HG03460 (cell line): ENCODE measurements around the gene CHPF.

Source experiments
- ATAC-seq: cut with Tn5 transposase; IDR thresholded peaks from one replicate; pipeline ENCODE4 v1.9.1; 2021; ENCODE audit not compliant: unreplicated experiment

Gene CHPF

DNA sequence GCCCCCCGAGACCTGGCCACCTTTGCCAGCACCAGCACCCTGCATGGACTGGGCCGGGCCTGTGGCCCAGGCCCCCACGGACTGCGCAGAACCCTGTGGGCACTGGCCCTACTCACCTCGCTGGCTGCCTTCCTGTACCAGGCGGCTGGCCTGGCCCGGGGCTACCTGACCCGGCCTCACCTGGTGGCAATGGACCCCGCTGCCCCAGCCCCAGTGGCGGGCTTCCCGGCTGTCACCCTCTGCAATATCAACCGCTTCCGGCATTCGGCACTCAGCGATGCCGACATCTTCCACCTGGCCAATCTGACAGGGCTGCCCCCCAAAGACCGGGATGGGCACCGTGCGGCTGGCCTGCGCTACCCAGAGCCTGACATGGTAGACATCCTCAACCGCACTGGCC is 28.8 kb downstream of the CHPF start:
- no peak for ATAC-seq

DNA sequence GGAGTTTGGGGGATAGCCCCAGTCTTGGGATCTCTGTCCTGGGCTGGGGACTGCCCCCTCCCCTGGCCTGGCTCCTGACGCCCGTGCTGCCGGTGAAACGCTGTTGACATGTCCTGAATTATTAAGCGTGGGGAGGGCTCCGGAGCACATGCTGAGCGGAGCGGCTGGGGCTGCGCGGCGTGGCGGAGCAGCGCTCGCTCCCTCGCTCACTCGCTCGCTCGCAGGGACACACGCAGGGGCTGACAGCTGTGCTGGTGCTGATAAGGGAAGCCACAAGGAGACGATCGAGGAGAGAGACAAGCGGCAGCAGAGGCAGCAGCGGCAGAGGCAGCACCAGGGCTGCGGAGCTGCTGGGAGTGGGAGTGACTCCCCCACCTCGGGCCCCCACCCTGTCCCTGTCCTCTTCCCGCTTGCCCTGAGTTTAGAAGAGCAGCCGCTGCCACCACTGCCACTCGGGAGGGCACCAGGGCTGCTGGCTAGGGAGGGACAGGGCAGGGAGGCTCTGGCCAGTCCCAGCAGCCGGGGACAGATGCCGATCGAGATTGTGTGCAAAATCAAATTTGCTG is 29.3 kb downstream of the CHPF start, which contains the start of gene ASIC4:
ASIC4 (plus strand) TSS at position 287 of the 566 bp plus-strand sequence; CDS start at position 530, 243 bp downstream.
- no peak for ATAC-seq

DNA sequence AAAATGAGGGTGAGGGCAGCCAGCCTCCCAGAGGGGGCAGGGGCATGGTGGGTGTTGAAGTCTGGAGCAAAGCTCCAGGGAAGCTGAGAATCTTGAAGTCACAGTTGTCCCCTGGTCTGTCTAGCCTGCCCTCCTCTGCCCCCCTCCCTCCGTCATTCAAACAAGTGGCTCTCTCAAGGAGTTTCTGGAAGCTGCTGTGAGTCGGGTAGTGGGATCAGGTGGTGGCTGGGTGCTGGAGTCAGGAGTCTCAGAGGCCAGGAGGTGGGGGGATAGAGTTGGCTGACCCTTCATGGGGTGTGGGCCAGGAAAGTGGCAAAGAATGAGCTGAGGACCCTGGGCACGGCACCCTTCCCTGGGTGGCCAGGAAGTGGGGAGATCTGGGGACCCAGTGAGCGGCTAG is 29.8 kb downstream of the CHPF start:
- ATAC-seq: no peak

DNA sequence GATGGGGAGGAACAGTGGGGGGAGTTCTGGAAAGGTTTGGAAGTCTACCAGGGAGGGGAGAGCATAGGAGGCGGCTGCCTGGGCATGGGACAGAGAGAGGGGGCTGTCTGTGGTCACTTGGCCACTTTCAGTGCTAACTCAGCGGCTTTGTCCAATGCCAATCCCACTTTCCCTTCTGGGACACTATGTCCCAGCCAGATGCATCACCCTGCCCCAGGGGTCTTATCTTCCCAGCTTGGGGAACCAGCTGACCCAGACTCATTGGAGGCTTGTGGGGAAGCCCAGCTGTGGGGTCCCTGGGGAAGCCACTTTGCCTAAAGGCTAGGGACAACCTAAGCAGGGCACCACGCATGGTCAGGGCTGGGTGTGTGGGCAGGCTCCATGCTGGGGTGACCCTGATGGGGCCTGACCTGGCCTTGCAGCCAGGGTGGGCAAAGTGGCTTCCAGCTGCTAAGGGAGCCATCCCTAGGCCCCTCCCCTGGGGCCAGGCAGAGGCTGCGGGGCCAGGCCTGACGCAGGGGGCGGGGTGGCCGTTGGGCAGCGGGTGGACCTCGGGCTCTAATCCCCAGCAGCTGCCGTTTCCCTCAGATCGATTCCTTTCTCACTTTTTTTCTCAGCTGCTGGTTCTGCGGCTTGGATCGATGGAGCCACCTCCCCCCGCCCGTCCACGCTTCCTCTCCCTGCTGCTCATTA is 30.9 kb downstream of the CHPF start:
- no peak for ATAC-seq

DNA sequence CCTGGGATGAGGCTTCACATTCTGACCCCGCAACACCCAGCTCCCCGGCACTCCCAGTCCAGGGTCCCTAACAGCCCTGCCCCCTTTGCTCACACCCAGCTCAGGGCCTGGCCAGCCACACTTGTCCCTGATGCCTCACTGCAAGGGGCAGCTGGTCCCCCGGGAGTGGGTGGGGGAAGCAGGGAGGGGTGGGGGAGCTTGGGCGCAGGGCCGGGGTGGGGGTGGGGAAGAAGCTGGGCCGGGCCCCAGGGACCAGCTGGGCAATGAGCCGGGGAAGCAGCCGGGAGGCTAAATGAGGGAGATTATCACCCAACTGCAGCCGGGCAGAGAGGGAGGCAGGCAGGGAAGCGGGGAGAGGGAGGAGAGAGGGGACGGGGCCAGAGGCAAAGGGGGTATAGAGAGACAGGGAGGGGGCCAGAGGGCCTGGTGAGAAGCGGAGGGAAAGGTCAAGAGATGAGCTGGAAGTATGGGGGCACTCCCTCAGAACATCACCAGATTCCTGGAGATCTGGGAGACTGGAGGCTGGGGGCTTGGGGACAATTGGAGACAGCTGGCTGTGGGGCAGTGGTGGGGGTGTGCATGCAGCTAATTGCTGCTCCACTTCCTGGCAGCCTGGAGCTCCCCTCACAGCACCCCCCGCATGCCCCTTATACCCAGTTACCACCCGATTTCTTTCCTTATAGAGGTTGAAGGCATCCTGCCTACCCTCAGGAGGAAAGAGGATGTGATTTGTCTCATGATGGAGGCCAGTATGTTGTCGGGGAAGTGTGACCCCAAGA is 31.9 kb downstream of the CHPF start:
- no peak for ATAC-seq

DNA sequence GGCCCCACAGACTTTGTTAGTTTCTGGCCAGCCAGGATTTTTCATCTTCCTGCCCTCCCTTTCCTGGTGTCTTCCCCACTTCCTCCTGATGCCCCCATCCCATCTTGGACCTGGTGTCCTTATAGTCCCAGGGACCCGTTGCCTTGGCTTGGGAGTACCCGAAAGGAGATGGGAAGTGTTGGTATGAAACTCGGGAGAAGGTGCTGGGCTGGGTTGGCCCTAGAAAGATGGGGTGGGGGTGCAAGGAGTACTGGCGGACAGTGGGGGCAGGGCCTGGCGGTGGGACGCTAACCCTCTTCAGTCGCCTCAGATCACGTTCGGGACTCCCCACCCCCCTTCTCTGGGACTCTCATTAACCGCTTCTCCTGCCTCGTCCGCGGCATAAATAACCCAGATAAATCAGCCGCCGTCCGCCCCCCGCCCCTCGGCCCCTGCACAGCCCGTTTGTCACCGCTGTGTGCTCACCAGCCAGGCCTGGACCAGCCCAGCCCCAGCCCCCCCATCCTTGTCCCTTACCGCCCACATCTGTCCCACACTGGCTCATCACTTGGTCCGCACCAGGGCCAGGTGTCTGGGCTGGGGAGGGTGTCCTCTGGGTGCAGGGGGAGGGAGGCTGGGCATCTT is 33.0 kb downstream of the CHPF start:
- ATAC-seq: no peak

DNA sequence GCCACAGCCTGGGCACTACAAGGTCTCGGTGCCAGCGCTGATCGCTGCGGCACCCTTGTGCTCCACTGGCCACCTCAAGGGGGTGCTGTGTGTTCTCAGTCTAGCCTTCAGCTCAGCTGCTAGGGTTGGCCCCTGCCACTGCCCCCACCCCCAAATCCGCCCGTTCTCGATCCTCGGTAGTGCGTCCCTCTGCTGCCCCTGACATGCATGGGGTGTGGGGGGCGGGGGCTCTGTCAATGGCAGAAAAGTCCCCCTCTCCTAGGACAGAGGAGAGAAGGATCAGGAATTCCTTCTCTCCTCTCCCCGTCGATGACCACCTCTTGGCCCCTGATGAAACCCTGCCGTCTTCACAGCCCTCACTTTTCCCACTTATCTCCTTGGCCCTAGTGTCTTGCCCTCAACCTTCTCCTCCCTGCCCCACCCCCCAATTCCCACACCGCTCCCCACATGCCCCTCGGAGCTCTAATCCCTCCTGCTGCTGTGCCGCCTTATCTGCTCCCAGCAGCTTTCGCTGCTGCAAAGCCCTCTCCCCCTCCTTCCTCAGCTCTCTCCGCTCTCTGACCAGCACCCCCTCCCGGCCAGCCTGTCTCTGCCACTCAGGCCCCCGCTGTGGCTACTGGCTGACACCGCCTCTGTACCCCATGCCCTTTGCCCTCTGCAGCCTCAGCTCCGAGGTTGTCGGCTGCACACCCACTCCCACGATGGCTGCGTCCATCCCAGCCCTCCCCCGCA is 33.7 kb downstream of the CHPF start:
- ATAC-seq: peak; percentile 64

DNA sequence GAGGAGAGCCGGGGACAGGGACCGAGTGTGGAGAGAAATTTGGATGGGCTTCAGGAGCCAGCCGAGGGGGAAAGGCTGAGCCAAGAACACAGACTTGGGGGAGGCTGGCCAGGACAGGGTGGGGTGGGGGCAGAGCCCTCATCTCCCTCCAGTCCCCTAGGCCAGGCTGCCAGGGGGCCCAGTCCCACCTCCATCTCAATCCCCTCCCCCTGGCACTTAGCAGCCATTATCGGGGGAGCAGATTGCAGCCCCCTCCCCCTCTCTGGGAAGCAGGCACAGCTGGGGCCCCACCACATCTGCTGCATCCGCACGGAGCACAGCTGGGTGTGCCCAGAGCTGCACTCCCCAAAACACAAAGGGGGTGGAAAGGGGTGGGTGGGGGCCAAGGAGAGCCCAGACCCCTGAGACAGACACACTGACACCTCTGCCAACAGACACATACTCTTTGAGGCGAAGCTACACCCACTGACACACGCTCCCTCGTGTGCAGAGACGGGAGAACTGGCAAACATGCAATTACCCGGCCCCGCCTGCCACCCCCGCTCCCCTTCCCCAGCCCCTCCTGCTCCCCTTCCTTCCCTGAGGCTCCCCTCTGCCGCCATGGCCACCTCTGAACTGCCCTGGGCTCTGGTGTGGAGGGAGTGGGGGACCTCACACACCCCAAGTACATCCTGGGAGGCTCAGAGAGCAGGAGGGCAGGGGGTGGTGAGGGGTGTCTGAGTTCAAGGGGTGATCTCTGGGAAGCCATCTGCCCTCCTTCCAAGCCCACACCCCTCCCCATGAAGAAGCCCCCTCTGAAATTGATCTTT is 34.4 kb downstream of the CHPF start:
- no peak for ATAC-seq

DNA sequence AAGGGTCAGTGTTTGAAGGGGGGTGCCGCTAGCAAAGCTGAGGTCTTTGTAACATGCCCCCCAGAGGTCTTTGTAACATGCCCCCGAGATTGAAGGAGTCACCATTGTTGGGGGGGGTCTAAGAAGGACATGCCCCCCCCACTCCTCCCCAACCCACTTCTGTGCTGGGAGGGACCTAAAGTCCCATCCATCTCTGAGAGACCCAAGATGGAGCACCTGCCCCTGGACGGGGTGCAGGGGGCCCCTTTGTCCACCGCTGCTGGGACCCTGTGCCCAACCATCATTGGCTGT is 35.2 kb downstream of the CHPF start:
- no peak for ATAC-seq

DNA sequence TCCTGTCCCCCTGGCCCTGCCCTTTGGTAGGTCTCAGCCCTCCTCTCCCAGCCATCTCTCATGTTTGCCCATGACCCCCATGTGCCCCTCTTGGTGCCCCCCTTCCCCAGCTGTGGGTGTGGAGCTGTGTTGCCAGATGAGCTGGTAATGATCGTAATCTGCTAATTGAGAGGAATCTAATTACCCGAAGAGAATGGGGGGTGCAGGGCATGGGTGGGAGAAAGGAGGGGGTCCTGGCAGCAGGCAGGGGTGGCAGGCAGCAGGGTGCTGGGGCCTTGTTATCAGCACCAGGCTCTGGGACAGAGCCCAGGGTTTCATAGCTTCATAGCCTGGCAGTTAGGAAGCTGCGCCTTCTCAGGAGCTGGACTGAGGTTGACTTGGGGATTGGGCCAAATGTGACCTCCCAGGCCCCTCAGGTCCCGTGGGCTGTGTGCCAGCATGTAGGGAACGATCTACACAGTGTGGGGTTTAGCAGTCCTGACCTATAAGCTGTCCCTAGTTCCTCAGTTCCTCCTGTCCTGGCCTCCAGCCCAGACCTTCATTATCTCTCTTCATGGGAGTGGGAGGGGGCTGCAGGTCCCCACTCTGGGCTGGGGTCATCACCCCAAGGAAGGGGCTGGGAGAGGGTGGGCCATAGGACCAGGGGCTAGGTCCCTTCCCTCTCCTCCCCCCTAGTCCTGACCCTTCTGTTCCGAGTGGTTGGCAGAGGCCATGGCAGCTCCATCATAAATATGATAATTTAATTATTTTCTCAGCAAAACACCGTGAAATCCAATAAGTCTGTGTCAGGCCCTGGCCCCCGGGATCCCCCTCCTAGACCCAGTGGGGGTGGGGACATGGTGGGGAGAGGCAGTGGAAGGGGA is 35.8 kb downstream of the CHPF start:
- ATAC-seq: no peak

DNA sequence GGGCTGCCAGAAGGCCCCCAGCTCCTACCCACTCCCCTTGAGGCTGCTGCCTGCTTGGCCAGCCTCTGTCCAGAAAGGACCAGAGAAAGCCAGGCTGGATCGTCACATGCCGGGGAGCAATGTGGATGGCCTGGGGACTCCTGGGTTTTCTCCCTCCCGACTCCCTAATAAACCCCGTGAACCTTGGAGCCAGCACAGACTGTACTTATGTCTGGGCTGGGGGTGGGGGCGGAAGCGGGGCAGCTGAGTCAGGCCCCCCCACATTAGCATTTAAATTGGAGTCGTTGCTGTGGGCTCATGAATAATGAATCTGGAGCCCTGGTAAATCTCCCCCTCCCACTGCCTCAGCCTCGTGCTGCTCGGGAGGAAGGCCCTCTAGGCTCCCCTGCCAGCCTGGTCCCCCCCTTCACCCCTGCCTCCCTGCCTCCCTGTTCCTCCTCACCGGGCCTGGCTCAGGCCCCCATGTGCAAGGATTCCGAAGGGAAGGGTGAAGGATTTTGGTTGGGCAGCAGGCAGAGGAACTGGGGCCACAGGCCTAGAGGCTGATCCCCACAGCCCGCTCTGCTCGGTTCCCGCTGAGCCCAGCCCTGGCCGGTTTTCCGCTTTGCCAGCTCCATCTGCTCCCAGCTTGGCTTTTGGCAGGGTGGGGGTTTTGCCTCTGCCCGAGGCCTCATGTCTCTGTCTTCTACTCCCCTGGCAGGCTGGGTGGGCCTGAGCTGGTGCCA is 36.6 kb downstream of the CHPF start:
- ATAC-seq: no peak

DNA sequence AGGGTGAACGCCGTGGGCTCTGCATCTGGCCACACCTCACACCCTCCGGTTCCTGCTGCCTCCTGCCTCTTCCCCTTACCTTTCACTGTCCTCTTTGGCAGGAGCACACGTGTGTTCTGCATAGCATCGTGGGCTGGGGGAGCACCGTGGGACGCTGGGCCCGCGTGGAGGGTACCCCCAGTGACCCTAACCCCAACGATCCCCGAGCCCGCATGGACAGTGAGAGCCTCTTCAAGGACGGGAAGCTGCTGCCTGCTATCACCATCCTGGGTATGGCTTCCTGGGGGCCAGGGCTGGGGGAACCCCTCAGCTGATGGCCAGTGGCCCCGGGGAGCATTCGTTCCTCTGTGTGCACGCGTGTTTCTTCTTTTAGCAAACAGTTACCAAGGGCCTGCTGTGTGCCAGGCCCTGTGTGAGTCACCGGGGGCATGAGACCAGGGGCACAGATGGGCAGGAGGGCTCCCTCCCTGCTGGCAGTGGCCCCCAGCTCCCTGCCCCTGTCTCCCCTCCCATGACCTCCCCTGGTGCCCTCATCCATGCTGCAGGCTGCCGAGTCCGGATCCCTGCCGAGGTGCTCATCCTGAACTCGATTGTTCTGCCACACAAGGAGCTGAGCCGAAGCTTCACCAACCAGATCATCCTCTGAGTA is 37.3 kb downstream of the CHPF start:
- ATAC-seq: no peak

DNA sequence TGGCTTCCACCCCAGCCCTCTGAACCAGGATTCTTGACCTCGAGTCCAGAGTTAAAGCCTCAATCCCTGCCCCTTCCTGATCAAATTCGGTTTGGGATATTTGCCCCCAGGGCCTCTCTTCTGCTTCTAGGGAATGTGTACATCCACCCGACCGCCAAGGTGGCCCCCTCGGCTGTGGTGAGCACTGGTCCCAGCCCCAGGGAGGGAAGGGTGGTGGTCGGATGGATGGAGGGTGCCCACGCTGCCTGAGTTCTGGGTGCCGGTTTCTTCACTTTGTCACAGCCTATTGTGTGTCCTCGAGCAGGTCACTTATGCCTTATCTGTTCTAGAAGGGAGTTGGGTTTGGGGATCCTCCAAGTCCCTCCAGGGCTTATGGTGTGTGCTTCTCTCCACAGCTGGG is 38.0 kb downstream of the CHPF start:
- no peak for ATAC-seq

DNA sequence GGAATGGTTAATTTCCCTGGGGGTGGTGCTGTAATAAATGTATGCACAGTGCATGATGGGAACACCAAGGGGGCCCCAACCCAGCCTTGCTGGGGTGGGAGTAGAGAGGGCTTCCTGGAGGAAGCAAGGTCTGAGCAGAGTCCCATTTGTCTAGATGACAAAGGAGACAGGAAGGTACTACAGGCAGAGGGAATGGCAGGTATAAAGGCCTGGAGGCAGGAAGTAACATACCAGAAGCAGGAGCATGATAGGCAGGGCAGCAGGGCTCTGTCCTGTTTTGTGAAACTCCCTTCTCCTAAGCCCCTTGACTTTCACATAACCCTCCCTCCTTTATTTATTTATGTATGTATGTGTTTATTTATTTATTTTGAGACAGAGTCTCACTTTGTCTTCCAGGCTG is 41.0 kb downstream of the CHPF start:
- ATAC-seq: no peak

DNA sequence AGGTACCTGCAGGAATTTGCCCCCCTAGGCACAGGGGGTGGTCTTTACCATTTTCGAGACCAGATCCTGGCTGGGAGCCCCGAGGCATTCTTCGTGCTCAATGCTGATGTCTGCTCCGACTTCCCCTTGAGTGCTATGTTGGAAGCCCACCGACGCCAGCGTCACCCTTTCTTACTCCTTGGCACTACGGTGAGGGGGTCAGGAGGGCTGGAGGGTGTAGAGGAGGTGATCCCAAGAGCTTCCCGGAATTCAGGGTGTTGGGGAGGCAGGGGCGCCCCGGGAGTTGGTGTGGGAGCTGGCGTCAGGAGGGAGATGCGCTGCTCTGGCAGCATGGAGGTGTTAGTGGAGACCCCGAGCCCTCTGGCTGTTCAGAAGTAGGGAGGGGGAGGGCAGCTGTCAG is 41.8 kb downstream of the CHPF start:
- ATAC-seq: no peak

DNA sequence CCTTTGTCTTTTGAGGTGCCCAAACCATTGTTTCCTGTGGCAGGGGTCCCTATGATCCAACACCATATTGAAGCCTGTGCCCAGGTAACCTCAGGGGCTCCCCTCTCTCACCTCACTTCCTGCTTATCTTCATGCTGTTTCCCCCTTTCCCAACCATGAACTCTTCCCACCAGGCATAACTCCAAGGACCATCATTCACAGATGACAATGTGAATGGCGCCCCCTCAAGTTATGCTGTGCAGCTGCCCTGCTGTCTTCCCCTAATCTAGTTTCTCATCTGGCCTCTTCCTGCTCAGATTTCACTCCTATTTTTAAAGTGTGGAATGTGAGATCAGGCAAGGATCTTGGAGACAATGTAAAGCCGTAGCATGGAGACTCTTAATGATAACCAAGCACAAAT is 43.5 kb downstream of the CHPF start:
- ATAC-seq: no peak

DNA sequence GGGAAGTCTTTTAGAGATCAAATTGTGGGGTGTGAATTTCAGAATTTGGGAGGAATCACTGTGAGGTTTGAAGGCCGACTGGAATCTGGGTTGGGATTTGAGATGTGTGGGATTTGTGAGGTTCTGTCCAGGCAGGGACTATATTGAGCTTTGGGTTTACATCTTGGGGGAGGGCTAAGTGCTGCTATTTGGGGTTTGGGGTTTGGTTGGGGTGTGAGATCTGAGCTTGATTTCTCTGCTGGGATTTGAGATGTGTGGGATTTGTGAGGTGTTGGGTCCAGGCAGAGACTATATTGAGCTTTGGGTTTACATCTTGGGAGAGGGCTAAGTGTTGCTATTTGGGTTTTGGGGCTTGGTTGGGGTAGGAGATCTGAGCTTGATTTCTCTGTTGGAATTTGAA is 44.1 kb downstream of the CHPF start:
- ATAC-seq: no peak

DNA sequence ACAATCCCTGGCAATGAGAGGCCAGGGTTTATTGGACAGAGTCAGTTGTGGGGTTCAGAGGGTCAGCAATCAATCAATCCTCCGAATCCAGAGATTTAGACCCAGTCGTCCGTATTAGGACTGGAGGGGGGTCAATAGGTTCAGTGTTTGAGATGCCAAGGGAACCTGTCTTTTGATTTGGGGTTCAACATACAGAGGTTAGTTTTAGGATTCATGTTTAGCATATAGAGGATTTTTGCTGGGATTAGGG is 44.6 kb downstream of the CHPF start:
- ATAC-seq: no peak
